T follicular helper cell (primary cell): ENCODE measurements around the gene SLC25A29.
A peak's percentile ranks its signal among the peaks of the same experiment; 100 is the strongest.
"Not testable (repeated sequence)": the region's sequence is repeated elsewhere in the genome, so short reads cannot be mapped to it uniquely, and the experiment has no call there.

Experiments used
- DNase-seq: peaks from one replicate; pipeline ENCODE4 v3.0.0-alpha.2; 2020; ENCODE audit warnings: low read depth

SLC25A29 gene

DNA sequence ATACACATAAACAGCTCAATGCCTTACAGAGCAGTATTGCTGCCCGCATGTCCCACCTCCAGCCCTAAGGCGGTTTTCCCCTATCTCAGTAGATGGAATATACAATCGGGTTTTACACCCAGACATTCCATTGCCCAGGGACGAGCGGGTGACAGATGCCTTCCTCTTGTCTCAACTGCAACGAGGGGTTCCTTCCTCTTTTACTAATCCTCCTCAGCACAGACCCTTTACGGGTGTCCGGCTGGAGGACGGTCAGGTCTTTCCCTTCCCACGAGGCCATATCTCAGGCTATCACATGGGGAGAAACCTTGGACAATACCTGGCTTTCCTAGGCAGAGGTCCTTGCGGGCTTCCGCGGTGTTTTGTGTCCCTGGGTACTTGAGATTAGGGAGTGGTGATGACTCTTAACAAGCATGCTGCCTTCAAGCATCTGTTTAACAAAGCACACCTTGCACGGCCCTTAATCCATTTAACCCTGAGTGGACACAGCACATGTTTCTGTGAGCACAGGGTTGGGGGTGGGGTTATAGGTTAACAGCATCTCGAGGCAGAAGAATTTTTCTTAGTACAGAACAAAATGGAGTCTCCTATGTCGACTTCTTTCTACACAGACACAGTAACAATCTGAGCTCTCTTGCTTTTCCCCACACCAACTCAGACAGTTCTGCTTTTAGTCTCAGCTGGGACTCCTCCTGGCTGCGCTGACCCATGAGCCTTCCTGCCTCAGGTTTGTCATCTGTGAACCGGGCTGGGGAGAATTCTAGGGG is 6.0 kb upstream of the SLC25A29 start:
- DNase-seq: not testable (repeated sequence)

DNA sequence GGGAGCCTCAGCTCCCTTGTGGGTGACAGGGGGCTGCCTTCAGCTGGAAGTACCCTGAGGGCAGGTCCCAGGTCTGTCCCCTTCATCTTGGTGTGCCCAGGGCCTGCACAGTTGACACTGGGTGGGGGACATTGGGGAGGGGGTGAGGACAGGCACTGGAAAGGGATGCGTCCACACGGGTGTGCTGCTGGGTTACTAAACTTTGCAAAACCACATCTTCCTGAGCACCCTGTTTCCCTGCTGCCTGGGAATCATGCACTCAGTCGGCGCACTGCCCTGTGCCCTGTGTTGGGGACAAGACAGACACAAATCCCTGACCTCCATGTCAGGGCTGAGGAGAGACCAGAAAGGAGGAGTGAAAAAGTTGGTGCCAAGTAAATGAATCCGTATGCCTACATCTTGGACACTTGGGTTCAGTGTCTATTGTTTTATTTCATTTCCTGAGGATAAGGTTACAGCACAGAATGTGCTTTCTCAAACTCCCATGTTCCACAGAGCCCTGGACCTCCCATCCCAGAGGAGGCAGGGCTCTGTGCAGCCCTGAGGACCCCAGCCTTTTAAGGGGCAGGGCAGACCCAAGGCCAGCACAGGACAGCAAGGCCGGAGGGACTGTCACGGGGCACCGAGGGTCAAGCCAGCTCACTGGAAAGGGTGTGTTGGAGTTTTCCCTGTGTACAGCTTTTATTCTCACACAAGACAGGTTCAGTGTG is 2.9 kb upstream of the SLC25A29 start:
- DNase-seq: no peak

DNA sequence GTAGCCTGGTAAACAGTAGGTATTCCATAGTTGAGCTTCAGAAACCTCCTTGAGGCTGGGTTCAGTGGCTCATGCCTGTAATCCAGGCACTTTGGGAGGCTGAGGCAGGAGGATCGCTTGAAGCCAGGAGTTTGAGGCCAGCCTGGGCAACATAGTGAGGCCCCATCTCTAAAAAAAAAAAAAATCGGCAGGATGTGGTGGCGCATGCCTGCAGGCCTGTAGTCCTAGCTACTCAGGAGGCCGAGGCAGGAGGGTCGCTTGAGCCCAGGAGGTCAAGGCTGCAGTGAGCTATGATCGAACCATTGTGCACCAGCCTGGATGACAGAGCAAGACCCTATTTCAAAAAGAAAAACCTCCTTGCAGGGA is 2.2 kb upstream of the SLC25A29 start:
- not testable (repeated sequence) for DNase-seq

DNA sequence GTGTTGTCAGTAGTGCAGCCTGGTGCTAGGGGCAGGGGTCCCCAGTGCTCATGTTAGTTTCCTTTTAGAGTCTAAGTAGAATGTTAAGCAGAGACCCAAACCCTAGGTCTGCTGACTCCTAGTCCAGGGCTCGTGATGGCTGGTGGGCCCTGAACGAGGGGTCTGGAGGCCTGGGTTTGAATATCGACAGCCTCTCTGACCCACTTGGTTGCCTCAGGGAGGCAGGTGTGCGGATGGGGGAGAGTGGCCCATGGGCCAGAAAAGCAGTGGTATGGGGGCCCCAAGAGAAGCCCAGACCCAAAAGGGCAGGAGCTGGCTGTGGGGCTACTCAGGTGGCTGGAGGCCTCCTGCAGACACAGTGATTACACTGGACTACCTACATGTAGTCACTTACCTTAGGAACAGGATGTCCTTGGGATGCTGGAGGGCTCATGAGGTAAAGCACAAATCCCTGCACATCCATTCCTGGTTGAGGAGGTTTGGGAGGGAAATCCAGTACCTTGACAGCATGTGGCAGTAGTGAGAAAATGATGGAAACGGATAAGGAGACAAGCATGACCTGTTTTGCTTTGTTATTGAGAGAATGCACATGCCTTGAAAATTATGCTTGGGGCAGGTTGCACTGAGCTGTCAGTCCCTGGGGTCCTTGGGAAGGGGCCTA is 1.7 kb upstream of the SLC25A29 start:
- no peak for DNase-seq

DNA sequence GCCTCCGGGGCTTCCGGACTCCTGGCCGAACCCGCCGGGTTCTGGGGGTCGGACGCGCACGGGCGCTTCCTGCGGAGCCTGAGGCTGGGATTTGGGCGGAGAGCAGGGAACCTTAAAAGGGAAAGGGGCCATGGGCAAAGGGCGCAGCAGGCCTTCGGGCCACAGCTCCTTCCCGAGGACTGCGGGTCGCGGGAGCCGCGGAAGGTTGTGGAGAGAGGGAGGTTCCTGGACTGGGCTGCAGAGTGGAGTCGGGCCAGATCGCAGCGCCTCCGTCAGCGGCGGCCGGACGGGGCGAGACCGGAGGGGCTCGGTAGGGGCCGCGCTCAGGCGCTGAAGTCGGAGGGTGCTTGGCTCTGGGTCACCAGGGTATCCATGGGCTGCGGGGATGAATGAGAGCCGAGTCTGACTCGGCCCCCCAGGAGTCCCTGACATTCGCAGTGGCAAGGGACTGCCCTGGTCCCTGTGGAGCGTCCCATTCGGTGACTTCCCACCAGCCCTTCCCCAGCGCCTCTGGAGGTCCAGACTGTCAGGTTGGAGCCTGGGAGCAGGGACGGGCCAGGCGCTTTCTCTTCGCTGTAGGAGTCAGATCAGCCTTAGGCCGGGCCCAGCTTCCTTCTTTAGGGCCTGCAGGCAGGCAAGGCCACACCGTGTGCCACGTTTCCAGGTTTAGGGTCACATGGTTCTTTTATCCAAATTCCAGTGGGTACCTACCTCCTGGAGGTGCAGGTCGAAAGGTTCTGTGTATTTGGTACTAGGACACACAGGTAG is 938 bp upstream of the SLC25A29 start:
- no peak for DNase-seq

DNA sequence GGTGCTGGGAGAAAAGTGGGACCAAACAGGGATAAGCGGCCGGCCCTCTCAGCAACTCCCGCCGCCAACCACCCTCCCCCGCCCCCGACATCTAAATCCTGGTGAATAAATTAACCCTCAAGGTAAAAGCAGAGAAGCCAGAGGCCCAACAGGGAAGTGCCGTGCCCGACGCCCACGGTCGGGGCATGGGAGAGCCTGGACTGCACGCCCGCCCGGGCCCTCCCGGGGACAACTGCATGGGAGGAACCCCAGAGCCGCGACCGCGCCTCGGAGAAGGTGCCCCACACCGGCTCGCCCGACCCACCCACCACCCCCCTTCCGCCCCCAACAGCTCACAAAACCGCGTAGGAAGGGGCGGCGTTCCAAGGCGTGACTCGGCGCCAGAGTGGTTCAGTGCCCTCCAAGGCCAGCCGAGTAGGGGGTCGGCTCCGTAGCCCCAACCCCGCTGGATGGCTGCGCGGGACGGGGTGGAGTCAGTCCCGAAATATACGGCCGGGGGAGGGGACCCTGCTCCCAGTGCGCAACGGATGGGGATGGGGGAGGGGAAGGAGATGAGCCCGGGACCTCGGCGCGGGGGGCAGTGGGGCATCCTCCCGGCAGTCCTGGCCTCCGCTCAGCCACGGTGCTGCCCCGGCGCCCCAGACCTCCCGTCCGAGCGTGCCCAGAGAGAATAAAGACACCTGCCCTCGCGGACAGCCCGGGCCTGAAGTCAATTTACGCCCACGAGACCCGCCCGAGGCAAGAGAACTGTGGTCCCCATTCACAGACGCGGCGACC is 732 bp downstream of the SLC25A29 start:
- peak; percentile 32 for DNase-seq

DNA sequence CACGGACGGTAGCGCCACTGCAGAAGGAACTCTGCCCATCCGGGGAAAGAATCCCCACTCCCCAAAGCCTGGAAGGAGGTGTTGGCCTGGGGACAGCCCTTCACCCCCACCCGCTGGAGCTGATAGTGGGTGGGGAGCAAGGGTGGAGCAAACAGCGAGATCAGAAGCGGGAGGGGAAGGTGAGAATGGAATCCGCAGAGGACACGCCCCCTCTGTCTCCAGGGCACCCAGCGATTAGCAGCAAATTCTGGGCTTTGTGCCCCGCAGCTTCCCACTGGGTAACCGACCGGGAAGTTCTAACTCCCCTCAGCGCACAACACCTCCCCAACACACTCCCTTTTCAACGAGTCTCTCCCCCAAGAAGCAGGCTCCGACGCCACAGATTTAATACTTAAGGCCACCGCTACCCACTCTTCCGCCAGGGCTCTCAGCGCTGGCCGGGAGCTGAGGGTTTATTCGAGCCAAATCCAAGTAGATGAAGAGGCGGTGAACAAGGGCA is 1.4 kb downstream of the SLC25A29 start:
- DNase-seq: no peak

DNA sequence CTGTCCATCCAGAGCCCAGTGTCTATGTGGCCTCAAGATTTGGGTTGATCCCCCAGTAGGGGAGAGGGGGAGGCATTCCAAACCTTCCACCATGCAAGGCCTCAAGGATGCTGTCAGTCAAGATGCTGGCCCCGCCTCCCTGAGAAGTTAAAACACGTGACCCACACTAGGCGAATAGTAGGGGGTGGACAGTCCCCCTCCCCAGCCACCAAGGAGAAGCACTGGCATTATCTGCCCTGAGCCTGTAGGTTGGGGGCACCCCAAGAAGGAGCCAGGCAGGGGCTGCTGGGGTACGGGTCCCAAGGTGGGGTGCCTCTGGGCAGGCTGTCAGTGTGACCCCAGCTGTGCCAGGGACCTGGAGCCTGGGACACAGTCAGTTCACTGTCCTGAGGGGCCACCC is 2.3 kb downstream of the SLC25A29 start:
- no peak for DNase-seq

DNA sequence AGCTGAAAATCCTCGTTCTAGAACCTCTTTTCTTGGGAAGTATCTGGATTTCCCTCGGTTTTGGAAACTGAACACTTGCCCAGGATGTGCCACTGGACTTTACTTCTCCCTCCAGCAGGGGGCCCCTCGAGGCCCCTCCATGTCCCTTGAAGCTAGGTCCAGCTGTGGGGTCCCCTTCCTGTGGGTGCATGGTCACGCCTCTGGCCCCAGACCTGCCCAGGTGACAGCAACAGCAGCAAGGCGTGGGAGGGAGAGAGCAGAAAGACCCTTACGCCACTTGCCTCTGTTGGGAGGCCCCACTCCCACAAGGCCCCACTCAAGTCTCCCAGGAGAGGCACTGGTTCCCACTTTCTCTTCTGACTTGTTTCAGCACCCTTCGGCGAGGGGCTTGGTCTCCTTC is 3.1 kb downstream of the SLC25A29 start:
- DNase-seq: no peak

DNA sequence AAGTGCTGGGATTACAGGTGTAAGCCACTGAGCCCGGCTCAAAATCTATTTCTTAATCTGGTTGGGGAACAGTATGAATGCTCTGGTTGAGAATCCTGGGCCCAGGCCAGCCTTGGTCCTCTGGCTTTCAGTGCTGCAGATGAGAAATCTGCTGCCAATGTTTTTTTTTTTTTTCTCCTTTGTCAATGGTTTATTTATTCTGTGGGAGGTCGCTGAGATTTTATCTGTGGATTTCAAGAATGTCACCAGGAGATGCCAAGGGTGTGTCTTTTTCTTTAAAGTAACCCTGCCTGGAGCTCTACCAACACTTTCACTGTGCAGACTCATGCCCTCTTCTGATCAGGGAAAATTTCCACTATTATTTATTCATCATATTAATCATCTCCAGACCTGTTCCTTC is 3.6 kb downstream of the SLC25A29 start:
- DNase-seq: no peak

DNA sequence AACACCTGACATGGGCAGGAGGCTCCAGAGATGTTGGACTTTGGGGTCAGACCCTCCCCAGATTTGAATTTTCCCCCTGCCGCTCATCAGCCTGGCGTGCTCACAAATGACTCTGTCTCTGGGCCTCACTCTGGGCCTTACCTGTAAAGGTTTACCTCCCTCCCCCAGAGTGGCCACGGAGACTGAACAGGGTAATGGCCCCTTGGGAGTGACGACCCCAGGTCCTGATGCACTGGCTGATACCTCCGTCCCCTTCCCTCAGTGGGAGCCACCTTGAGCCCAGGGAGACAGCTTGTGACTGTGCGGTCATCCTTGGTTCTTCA is 7.0 kb downstream of the SLC25A29 start:
- DNase-seq: no peak

DNA sequence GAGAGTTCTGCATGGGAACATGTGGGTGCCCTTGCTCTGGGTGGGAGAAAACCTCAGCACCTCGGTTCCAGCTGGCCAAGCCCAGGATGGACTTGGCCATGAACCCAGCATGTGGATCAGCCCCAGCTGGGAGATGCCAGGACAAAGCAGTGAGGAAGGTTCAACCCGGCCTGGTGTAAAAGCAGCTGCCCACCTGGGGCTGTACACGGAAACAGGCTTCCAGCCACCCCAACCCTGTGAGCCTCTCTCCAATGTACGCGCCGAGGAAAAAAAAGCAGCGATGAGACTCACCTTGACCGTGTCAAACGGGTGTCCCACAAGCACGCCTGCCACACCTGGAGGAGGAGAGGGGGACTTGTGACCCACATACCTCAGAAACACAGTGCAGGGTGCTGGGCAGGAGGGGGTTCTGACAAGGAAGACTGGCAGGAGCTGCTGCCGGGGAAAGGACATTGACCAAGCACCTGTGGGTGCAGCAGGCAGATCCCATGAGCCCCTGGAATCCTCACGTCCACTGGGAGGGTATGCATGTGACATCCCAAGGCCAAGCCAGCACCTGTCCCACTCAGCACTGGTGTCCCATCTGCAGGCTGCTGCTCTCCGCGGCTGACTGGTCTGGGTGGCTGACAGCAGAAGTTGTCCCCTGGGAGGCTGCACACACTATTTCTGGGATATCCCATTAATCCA is 7.5 kb downstream of the SLC25A29 start:
- DNase-seq: no peak

DNA sequence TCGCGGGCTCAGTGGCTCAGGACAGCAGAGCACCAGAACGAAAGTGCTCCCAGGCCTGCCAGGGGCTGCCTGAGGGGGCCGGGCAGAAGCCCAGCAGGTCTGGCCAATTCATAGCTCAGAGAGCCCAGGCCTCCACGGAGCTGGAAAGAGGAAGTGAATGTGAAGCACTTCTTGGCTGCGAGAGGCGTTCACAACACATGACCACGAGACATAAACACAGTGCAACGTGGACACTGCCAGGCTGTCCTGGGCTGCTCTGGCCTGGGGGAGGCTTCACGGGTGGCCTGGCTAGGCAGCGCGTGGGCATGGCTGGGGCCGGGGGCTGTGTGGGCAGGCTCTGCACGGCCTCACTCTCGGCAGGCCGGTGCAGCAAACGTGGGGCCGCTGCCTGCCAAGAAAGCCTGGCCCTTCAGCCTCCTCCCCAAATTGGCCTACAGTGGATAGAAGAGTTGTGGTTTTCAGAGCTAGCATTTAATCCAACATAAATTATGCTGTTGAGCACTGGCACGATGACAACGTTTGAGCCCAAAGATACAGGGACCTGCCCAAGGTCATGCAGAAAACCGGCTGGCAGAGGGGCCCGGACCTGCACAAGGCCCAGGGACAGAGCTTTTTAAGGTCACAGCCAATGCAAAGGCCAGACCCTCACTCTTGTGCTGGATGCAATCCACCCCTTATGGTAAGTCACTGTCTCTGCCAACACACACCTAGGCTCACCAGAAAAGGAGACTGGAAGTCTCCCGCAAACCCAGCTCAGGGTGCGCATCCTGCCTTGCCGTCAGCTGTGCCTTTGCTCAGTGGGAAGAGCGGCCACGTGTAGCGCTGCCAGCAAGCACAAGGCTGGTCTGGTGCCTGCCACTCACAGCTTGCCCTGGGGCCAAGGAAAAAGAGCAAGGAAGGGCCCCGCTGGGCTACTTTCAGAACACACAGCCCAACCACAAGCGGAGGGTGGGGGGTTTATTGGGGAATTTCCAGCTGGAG is 8.6 kb downstream of the SLC25A29 start:
- no peak for DNase-seq

DNA sequence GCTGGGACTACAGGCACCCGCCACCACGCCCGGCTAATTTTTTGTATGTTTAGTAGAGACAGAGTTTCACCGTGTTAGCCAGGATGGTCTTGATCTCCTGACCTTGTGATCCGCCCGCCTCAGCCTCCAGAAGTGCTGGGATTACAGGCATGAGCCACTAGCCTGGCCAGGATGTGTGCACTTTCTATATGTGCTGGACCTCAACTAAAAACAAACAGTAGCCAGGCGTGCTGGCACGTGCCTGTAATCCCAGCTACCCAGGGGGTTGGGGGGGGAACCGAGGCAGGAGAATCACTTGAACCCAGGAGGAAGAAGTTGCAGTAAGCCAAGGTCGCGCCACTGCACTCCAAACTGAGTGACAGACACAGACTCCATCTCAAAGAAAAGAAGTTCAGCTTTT is 9.5 kb downstream of the SLC25A29 start:
- DNase-seq: not testable (repeated sequence)

DNA sequence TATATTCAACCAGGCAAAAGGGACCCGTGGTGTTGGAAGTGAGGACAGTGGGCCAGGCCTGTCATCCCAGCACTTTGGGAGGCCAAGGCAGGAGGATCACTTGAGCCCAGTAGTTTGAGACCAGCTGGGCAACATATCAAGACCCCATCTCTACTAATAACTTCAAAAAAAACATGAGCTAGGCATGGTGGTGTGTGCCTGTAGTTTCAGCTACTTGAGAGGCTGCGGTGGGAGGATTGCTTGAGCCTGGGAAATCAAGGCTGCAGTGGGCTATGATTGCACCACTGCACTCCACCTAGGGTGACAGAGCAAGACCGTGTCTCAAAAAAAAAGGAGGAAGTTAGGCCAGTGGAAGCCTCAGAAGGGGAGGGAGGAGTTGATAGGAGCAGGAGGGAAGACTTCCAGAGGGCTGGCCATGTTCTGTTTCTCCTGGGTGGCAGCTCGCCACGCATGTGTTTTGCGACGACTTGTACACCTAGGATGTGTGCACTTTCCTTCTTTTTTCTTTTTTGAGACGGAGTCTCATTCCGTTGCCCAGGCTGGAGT is 10.1 kb downstream of the SLC25A29 start:
- DNase-seq: no peak

DNA sequence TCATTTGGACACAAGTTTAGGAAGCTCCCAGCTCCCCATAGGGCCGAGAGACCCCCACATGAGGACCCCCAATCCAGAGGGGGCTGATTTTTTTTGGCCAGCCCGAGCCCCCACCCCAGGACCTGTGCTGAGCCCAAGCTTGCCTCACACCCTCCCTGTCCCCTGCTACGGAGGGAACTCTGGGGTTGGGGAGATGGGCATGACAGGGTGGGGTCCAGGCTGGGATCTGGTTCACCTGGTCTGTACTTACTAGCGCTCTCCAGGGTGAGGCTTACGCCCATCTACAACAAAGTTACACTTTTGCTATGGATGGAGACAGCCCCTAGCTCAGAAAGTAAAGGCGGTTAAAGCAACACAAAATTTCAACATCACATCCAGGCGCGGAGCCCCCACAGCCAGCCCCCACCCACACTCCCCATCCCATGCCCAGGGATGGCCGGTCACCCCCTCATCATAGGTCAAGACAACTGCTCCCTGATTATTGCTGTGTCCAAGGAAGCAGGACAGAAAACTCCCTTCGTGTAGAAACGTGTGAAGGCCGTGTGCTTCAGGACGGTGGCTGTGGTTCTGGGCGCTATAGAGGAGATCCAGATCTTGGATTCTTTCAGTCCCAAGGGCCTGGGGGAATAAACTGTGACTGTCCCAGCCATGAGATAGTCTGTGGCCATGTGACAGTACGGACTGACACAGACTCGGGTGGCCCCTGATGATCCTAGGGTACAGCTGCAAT is 10.7 kb downstream of the SLC25A29 start:
- DNase-seq: no peak

DNA sequence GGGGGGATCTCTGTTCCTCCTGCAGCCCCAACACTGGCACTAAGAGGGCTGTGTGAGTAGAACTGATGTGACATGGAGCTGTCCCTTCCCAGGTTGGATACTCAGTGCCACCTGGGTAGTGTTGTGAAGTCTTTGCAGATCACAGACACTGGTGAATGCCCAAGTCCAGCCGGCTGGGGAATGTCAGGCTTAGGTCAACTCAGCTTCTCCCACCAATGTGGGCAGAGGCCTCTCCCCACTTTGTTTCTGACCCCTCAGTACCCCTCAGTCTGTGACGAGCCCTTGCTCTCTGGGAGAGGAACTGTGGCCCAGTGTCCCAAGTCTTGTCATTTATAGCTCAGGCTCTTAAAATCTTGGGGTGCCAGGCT is 11.3 kb downstream of the SLC25A29 start:
- no peak for DNase-seq

DNA sequence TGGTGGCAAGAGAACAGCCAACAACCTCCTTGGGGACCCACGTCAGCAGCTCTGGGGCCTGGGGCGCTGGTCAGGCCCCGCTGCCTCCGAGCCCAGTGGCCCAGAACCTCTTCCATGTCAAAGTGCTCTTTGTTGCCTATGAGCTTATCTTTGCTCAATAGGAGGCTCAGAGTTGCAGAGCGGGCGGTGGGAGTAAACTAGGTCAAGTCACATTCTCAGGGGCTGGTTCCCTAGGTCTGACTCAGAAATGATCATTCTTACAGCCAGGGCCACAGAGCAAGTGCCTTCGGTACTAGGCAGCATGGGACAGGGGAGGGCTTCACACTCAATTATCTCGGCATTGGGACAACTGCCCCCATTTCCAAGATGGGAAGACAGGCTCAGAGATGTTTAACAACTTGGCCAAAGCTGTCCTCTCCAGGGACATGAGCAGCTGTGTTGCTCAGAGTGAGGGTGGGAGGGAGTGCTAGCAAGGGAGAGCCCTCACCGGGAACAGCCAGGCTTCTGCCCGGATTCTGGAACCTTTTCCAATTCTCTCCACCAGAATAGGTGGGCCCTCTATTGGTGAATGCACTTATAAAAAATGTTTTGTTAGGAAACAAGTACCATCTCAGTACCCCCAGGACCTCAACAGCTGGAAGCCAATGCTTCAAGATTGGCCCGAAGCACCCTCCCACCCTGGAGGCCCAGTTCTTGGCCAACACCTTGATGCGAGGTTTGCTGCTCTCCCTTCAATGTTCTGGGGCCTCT is 11.9 kb downstream of the SLC25A29 start:
- no peak for DNase-seq
